GM21360 (cell line): Measurements from ENCODE around the gene HADHA.
"Not testable (repeated sequence)": the region's sequence is repeated elsewhere in the genome, so short reads cannot be mapped to it uniquely, and the experiment has no call there.

Experiments
- ATAC-seq: cut with Tn5 transposase; IDR thresholded peaks from one replicate; pipeline ENCODE4 v1.9.1; 2021; ENCODE audit warnings: mild to moderate bottlenecking, moderate library complexity; ENCODE audit not compliant: unreplicated experiment

Gene HADHA

DNA sequence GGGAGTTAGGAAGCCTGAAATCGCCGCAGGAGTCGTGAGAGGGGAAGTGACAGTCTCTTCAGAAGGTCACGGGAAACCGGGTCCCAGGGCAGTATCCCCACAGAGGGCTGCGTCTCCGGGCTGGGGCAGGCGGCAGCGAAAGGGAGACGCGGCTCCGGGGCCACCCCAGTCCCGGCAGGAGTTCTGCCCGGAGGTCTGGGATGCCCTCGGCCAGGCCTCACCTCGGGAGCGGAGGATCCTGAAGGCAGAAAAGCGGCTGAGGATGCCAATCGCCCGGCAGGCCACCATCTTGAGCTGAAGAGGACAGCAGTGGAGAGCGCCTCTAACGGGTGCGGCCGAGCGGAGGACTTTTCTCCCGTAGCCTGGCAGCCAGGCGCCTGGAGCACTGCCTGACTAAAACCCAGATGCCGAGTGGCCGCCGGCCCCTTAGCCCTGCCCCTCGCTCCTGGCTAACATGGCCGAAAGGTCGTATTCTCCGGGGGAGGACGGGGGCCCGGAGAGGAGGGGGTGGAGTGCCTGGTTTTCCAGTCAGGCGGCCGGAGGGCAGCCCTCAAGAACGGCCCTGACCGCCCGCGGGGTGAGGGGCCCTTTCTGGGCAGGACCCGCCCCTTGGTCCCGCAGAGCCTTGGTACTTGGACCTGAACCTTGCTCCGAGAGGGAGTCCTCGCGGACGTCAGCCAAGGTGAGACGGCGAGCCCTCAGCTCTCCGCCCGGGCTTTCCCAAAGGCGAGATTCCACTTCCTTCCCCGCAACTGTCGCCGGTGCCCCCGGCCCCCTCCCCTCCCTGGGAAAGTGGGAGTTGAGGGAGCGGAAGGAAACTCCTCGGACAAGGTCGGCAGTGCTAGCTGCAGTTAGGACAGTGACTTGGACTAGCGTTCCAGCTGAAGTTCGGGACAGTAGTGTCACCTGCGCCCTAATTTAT, at the start of gene HADHA, which contains the start of gene HADHB:
TSS of gene HADHA (minus strand) at position 324 of the 922 bp plus-strand sequence. CDS start at position 288, 36 bp downstream.
TSS of gene HADHB (plus strand) at position 631 of the 922 bp plus-strand sequence. CDS start 9,316 bp downstream, outside the sequence.
- ATAC-seq, result peak; percentile 64

- ATAC-seq, result no peak
Measured at GRCh38 chr2:26292646-26293045, 48.2 kb upstream of the HADHA start.

DNA sequence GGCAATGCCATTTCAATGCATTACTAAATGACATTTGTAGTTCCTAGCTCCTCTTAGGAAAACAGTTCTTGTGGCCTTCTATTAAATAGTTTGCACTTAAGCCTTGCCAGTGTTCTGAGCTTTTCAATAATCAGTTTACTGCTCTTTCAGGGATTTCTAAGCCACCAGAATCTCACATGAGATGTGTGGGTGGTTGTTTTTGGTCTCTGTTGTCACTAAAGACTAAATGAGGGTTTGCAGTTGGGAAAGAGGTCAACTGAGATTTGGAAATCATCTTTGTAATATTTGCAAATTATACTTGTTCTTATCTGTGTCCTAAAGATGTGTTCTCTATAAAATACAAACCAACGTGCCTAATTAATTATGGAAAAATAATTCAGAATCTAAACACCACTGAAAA, 45.6 kb upstream of the HADHA start:
- no peak for ATAC-seq

GRCh38 chr2:26285931-26286330, 41.5 kb upstream of the HADHA start:
- no peak for ATAC-seq

- ATAC-seq, result no peak
Measured at GRCh38 chr2:26284132-26284531, 39.7 kb upstream of the HADHA start.

DNA sequence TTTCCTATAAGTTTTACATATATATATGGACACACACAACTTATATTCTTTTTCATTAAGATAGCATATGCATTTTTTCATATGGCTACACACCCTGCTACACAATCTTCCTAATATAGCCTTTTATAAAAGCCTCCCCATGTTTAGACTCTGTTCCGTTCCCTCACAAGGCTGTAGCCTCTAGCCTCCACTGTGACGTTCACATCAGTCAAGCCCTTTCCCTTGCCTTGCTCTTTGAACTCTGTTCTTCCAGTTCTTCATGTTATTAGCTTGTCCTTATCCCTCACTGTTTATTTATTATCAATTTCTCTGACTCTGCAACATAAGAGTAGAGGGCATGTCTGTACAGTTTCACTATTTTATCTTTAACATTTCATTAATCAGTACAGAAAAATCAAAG, 39.2 kb upstream of the HADHA start:
- ATAC-seq, result no peak

DNA sequence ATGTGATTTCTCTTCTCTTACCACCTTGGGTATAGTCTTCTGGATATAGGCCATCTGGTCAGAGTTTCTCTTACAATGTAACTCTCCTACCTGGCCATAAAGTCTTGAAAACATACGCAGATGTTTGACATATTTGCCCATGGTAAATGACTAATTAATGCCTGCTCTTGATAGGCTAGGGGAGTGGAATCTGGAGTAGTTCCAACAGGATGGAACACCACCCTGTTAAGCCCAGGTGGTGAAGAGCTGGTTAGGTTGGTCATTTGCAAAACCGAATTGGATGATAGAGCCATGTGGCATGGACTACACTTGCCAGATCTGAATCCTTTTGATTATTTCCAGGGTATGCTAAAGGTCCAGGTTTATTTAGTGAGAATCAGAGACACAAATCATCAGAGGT, 36.8 kb upstream of the HADHA start:
- ATAC-seq, result no peak

- ATAC-seq, result no peak
Measured at GRCh38 chr2:26279886-26280285, 35.5 kb upstream of the HADHA start.

DNA sequence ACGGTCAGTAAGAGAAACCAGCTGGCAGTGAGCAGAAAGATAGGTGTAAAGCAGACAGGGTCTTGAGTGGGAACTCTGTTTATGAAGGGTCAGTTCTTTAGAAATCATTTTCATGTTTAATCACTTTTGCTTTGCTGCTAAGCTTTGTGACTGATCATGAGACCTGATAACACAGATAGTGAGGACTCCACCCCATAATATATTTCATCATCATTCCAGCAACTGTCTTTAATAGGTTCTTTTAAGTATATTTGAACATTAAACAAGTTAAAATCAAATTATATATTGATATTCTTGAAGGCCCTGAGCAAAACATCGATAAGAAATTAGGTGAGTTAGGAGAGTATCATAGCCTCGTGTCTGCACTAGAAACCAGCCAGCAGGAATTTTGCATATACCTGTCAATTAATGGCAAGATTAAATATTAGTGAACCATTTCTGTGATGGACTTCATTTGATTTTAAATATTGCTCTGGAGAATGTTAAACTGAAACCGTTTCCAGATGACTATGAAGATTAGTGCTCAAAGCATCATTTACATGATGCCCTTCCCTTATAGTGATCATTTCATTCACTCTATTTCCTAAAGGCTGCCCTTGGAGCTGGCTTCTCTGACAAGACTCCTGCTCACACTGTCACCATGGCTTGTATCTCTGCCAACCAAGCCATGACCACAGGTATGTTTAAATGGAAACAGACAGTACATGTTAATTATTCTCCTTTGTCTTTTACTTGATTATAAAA, 32.2 kb upstream of the HADHA start:
- ATAC-seq, result no peak

DNA sequence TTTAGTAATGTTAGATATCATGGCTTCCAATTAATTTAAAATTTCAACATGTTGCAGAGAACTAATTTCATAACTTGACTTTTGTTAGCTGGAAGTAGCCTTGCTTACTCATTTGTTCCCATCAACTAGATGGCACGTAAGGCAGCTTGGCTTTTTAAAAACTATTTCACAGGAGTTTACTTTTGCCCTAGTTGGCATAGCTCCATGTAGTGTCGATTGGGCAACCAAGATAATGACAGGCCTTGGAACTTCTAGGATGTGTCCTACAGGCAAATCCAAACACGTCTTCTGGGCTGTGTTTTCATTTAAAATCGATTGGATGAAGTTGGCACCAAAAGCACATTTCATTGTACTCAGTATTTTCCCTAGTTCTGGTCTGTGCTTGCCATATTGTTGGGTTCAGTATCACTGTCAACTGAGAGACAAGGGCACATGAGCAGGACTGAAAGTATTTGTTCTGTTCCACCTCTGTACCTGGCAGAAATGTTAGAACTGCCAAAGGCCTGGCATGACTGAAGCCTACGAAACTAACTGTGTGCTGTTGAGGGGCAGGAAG, 29.7 kb upstream of the HADHA start:
- ATAC-seq, result no peak

- ATAC-seq, result no peak
Measured at GRCh38 chr2:26273501-26273900, 29.1 kb upstream of the HADHA start.

DNA sequence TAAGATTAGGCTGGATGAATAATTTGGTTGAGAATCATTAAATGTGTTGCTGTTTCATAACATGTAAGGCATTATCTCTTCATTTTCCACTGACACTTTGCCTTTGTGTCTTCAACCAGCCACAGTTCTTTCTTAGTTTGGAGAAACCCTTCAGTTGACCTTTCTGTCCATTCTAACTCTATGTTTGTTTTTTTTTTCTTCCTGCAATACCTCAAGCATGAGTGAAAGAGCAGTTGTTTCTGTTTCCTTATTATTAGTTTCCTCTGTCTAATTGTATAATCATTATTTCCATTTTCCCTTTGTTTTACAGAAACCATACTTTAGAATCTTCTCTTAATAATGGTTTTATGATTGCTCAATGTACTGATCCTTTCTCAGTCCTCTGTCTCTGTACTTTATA, 25.9 kb upstream of the HADHA start:
- ATAC-seq, result no peak

DNA sequence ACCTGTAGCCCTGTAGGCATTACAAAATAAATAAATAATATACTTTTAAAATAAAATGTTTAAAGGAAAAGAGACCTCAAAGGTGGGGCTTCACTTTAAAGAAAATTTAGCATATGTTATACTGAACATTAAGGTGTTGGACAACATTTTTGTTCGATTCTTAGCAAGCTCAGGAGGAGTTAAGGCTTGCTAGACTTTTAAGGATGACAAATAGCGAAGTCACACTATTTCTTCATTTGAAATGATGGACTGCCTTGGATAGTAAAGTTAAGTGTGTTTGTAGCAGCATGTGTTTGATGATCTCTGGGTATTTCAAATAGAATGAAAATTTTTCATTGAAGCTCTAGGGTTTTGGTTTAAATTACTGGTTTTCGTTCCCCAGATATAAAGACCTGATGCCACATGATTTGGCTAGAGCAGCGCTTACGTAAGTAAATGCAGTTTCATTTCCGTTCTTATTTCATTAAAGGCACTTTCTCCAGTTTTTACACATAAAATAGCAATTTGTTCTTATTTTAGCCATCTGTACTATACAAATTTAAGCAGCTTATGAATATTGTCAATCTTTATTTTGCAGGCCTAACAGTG, 25.2 kb upstream of the HADHA start:
- ATAC-seq, result no peak

- not testable (repeated sequence) for ATAC-seq
Measured at GRCh38 chr2:26268670-26269385, 24.4 kb upstream of the HADHA start.

- ATAC-seq, result no peak
Measured at GRCh38 chr2:26268213-26268612, 23.8 kb upstream of the HADHA start.

DNA sequence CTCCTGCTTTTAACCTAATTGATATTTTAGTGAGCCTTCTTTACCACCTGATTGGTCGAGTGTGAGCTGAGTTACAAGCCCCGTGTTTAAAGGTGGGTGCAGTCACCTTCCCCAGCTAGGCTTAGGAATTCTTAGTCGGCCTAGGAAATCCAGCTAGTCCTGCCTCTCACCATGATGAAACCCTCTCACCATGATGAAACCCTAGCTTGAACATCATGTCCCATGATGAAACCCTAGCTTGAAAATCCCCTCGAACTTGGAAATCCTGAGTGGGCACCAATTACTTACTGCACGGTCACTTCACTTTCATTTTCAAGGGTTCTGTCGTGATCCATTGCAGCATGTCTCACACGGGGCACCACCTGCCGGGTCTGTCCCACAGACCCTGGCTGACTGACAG, 14.4 kb upstream of the HADHA start:
- not testable (repeated sequence) for ATAC-seq

DNA sequence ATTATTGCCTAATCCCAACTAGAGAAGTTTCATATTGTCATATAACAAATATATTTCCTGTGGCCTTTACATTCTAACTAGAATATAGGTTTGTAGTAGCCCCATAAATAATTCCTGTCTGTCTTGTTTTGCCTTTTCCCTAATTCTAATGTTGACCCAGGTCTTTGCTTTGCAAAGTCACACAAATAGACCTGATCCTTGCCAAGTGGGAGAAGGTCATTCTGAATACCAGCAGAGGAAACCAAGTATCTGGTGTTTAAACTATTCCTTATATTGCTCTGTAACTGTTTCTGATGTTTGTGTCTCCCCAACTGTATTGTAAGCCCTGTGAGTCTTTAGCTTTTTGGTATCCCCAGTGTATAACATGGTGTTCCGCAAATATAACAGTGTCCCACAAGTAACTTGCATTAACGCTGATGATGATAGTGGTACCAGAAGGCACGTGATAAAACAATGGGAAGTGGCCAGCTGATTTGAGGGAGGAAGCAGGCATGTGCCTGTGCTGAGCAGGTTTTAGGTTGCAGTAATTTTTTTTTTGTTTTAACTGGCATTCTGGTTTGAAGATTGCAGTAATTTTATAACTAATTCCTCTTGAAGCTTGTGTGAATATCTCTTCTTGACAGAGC, 11.4 kb upstream of the HADHA start:
- no peak for ATAC-seq

DNA sequence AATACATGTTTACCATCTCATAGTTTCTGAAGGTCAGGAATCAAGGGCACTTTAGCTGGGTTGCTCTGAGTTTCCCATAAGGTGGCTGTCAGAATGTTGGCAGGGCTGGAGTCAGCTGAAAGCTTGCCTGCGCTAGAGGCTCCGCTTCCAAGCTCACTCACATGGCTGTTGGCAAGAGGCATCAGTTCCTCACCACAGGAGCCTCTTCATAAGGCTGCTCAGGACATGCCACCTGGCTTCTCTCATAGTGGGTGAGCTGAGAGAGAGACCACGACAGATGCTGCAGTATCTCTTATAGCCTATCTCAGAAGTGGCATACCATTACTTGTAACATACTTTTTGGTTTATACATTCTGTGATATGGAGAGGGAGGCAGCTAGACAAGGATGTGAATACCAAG, 7.5 kb upstream of the HADHA start:
- ATAC-seq, result no peak

- no peak for ATAC-seq
Measured at GRCh38 chr2:26249625-26250024, 5.2 kb upstream of the HADHA start.

- ATAC-seq, result no peak
Measured at GRCh38 chr2:26246818-26247217, 2.4 kb upstream of the HADHA start.
